HepG2 (cell line): ENCODE results near the gene ATP9B.

ENCODE experiments used
- POGZ ChIP-seq: sonication (generic); formaldehyde crosslinking; IDR thresholded peaks from 2 replicates; pipeline ENCODE4 v1.4.0; 2020; ENCODE audit warnings: mild to moderate bottlenecking, missing genetic modification reagents
- TF ChIP-seq, protein P1 (sequence below): sonication (generic); formaldehyde crosslinking; IDR thresholded peaks from 2 replicates; pipeline ENCODE4 v1.8.0; 2022; ENCODE audit warnings: mild to moderate bottlenecking, missing genetic modification reagents; ENCODE audit not compliant: insufficient replicate concordance
- TF ChIP-seq, protein P2 (sequence below): sonication (generic); formaldehyde crosslinking; conservative IDR thresholded peaks from 2 replicates; pipeline ENCODE4 v1.4.0; 2020; ENCODE audit warnings: missing genetic modification reagents

DNA sequence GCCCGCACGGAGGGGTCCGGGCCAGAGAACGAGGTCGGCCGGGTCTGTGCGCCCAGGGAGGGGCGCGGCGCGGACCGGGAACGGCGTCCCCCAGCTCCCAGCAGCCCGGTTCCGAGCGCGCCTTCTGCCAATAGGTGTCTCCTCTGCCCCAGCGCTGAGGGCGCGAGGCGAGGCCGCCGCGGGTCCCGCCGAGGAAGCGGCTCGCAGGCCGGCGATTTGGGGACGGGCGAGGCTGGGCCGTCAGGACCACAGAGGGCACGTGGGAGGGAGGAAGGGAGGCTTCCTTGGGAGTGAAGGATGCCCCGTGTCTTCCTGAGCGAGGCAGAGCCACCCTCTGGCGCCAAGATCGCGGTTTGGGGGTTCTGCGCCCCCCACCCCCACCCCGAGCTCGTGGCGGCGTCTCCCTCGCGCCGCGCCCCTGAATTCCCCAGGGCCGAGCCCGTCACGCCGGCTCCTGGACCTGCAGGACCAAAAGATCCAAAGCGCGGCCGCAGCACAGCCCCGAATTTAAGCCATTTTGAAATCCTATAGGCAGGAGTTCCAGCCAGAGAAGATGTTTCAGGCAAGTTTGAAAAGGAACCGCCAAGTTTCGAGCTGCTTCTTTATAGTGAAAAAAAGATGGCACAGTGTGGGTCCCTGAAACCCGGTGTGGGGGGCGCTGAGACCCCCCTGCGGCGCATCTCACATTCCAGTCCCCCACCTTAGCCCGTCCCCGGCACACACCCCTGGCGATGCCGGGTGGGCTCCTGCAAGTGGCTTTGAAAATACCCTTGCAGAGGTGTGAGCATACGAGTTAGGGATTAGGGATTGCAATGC lies 327.4 kb downstream of the ATP9B start:
- TF ChIP-seq, protein P1, sequence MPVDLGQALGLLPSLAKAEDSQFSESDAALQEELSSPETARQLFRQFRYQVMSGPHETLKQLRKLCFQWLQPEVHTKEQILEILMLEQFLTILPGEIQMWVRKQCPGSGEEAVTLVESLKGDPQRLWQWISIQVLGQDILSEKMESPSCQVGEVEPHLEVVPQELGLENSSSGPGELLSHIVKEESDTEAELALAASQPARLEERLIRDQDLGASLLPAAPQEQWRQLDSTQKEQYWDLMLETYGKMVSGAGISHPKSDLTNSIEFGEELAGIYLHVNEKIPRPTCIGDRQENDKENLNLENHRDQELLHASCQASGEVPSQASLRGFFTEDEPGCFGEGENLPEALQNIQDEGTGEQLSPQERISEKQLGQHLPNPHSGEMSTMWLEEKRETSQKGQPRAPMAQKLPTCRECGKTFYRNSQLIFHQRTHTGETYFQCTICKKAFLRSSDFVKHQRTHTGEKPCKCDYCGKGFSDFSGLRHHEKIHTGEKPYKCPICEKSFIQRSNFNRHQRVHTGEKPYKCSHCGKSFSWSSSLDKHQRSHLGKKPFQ = no peak
- TF ChIP-seq, protein P2, sequence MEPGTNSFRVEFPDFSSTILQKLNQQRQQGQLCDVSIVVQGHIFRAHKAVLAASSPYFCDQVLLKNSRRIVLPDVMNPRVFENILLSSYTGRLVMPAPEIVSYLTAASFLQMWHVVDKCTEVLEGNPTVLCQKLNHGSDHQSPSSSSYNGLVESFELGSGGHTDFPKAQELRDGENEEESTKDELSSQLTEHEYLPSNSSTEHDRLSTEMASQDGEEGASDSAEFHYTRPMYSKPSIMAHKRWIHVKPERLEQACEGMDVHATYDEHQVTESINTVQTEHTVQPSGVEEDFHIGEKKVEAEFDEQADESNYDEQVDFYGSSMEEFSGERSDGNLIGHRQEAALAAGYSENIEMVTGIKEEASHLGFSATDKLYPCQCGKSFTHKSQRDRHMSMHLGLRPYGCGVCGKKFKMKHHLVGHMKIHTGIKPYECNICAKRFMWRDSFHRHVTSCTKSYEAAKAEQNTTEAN = no peak
- TF ChIP-seq POGZ = no peak
